Naive thymus-derived CD4-positive, alpha-beta T cell (primary cell): ENCODE data around the gene AP2M1. TPM values are rescaled to one million over a fixed set of nuclear protein-coding genes. Genes with fewer than 3 reads are reported as not detected.

Experiments used
- ATAC-seq: fragments of 150-1000 bp; cut with Tn5 transposase; 2 replicates; pipeline ENCODE4 v1.10.0; 2021; ENCODE audit warnings: mild to moderate bottlenecking, moderate library complexity
- CTCF ChIA-PET: fragments of 350-600 bp; sonication (Branson Sonifier 250); formaldehyde crosslinking; loops from one replicate; lab custom pipeline; 2021; ENCODE audit warnings: antibody characterized with exemption; lab: Charles Lee
- POLR2A ChIA-PET: fragments of 350-600 bp; sonication (Branson Sonifier 250); formaldehyde crosslinking; loops from one replicate; lab custom pipeline; 2021; ENCODE audit warnings: antibody characterized with exemption, inconsistent platforms; lab: Charles Lee
- DNase-seq, 9 donors: peaks; one replicate each; pipeline versions ENCODE4 v3.0.0 to v3.0.0-alpha.2; 2020 to 2022; ENCODE audit warnings: mixed read lengths in 1 of 9
- H3K27ac ChIP-seq: one replicate; pipeline ENCODE4 v1.7.0; 2013; ENCODE audit warnings: mild to moderate bottlenecking, low read depth, low read length, moderate library complexity
- H3K27me3 ChIP-seq, 2 donors: one replicate each; pipeline ENCODE4 v1.7.0; 2013; ENCODE audit warnings: low read length in 2 of 2, mild to moderate bottlenecking in 2 of 2, moderate library complexity in 2 of 2; ENCODE audit not compliant: control insufficient read depth in 2 of 2, insufficient read depth in 2 of 2
- H3K36me3 ChIP-seq, 3 experiments: 1 replicate in 2 of 3; 2 replicates in 1 of 3; pipeline ENCODE4 v1.7.0; 2013; ENCODE audit warnings: low read length in 3 of 3, mild to moderate bottlenecking in 3 of 3, moderate library complexity in 1 of 3; ENCODE audit not compliant: insufficient read depth in 3 of 3, control insufficient read depth in 2 of 3
- H3K4me1 ChIP-seq, 2 donors: one replicate each; pipeline ENCODE4 v1.7.0; 2013; ENCODE audit warnings: low read length in 2 of 2, mild to moderate bottlenecking in 2 of 2, moderate library complexity in 1 of 2; ENCODE audit not compliant: control insufficient read depth in 2 of 2, insufficient read depth in 2 of 2
- H3K4me3 ChIP-seq: 2 replicates; pipeline ENCODE4 v1.7.0; 2013; ENCODE audit warnings: mild to moderate bottlenecking, low read length
- H3K9me3 ChIP-seq, 3 experiments: 1 replicate in 2 of 3; 2 replicates in 1 of 3; pipeline ENCODE4 v1.7.0; 2013; ENCODE audit warnings: low read length in 3 of 3; ENCODE audit not compliant: control insufficient read depth in 2 of 3
- H3K27ac Mint-ChIP-seq, 9 donors: one replicate each; pipeline ENCODE4 v1.8.0; 2020 to 2022; ENCODE audit warnings: mixed read lengths in 9 of 9, mild to moderate bottlenecking in 8 of 9, moderate library complexity in 5 of 9, inconsistent platforms in 2 of 9
- H3K27me3 Mint-ChIP-seq, 5 donors: one replicate each; pipeline ENCODE4 v1.8.0; 2021 to 2022; ENCODE audit warnings: mixed read lengths in 5 of 5, mild to moderate bottlenecking in 1 of 5
- H3K36me3 Mint-ChIP-seq, 5 donors: one replicate each; pipeline ENCODE4 v1.8.0; 2020 to 2022; ENCODE audit warnings: mixed read lengths in 5 of 5, mild to moderate bottlenecking in 3 of 5, inconsistent platforms in 1 of 5
- H3K4me1 Mint-ChIP-seq, 7 donors: one replicate each; pipeline ENCODE4 v1.8.0; 2020 to 2022; ENCODE audit warnings: mixed read lengths in 7 of 7, mild to moderate bottlenecking in 3 of 7, inconsistent platforms in 1 of 7
- H3K4me3 Mint-ChIP-seq, 10 donors: one replicate each; pipeline ENCODE4 v1.8.0; 2020 to 2022; ENCODE audit warnings: mild to moderate bottlenecking in 10 of 10, mixed read lengths in 10 of 10, moderate library complexity in 6 of 10, inconsistent platforms in 2 of 10
- H3K9me3 Mint-ChIP-seq, 11 donors: one replicate each; pipeline ENCODE4 v1.8.0; 2020 to 2022; ENCODE audit warnings: mixed read lengths in 11 of 11, mild to moderate bottlenecking in 4 of 11, inconsistent platforms in 1 of 11, moderate library complexity in 1 of 11
- intact Hi-C, 2 donors: fragments of 100-400 bp; cut with micrococcal nuclease; formaldehyde crosslinking; loops; one replicate each; pipeline ENCODE4 v1.15.1; 2023
- polyA plus RNA-seq, 2 donors: library from polyadenylated mRNA; unstranded; fragments of 300-500 nt; fragmentation: Illumina TruSeq; gene quantifications; one replicate each; pipeline ENCODE4 v1.2.3, GENCODE V29; 2021
- total RNA-seq, 6 experiments: library from RNA in 5 of 6; stranded (reverse) in 5 of 6; gene quantifications; 1 replicate in 5 of 6; 2 replicates in 1 of 6; pipeline ENCODE4 v1.2.3 and lab custom pipeline; 2021 to 2026

The AP2M1 gene
- total and polyA plus RNA-seq, 7 experiments from 2014 or later: 111 to 261 (median 188) TPM

GRCh38 chr3:184185461-184186183, 11.0 kb downstream of the AP2M1 start:
- Mint-ChIP-seq H3K27me3 (no peaks in the 10 kb centered on the region), H3K9me3 (no peaks in the 10 kb centered on the region), H3K4me3 (peak overlapping the region; percentile 91 to 100 (median 98)), H3K4me1 (peaks cover 31 to 52% (median 43%) of the 10 kb centered on the region in 7 donors), H3K36me3 (peaks cover 4 to 40% (median 9%) of the 10 kb centered on the region in 5 donors), H3K27ac (peak overlapping the region; percentile 89 to 98 (median 97))
- Histone ChIP-seq H3K4me3 (peak overlapping the region; percentile 81), H3K27ac (peak overlapping the region; percentile 89), H3K27me3 (no peaks in the 10 kb centered on the region), H3K4me1 (peaks cover 18 to 24% of the 10 kb centered on the region in 2 donors), H3K9me3 (no peaks in the 10 kb centered on the region), H3K36me3 (peaks cover 18 to 73% (median 23%) of the 10 kb centered on the region in 3 experiments)
- ChIA-PET CTCF (interaction anchor here (0.7 to 1.1 kb wide), 2 partner anchors 12 to 171 kb away, joined by 3 to 4 read pairs; no protein-coding TSS in a partner anchor), POLR2A (interaction anchor here (1.2 to 1.8 kb wide), 3 partner anchors 8 to 167 kb away, joined by 4 to 15 read pairs (median 9); partner anchors contain the start of genes ABCC5 and AP2M1)
- ATAC-seq: peak; percentile 96
- DNase-seq: peak; percentile 98 to 100 (median 99)
- intact Hi-C loops: loop anchor here (1.0 to 5.0 kb wide), 14 partner anchors 11 to 1402 kb away; partner anchors contain the start of genes AP2M1 (in 2 of the 2), DVL3 (in 2 of the 2), EEF1AKMT4 (in 2 of the 2) and EIF2B5 (in 2 of the 2)

- no peak for DNase-seq
- peak; percentile 23 for ATAC-seq
- H3K4me1 Mint-ChIP-seq: peaks cover 31 to 52% (median 43%) of the 10 kb centered on the region in 7 donors
- Histone ChIP-seq H3K27me3 (no peaks in the 10 kb centered on the region), H3K27ac (peak within 1 kb of the TSS; percentile 89), H3K4me1 (peaks cover 18 to 24% of the 10 kb centered on the region in 2 donors), H3K9me3 (no peaks in the 10 kb centered on the region), H3K4me3 (peak within 1 kb of the TSS; percentile 81), H3K36me3 (peaks cover 17 to 73% (median 18%) of the 10 kb centered on the region in 3 experiments)
- ChIA-PET POLR2A (interaction anchor here (0.7 to 1.8 kb wide), 5 partner anchors 9 to 176 kb away, joined by 3 to 15 read pairs (median 4); partner anchors contain the start of genes ABCC5 and AP2M1), CTCF (interaction anchor here (0.7 to 1.1 kb wide), 3 partner anchors 13 to 171 kb away, joined by 3 to 4 read pairs (median 3); no protein-coding TSS in a partner anchor)
- no peaks in the 10 kb centered on the region for H3K27me3 Mint-ChIP-seq
- intact Hi-C loops: loop anchor here (1.0 to 5.0 kb wide), 10 partner anchors 12 to 1401 kb away; partner anchors contain the start of genes EEF1AKMT4 (in 2 of the 2), EIF2B5 (in 2 of the 2), EIF4G1 (in 2 of the 2) and AP2M1 (in 1 of the 2)
- peaks cover 4 to 34% (median 9%) of the 10 kb centered on the region in 5 donors for H3K36me3 Mint-ChIP-seq
- H3K27ac Mint-ChIP-seq: peak within 1 kb of the TSS; percentile 89 to 98 (median 97)
- H3K4me3 Mint-ChIP-seq: peak within 1 kb of the TSS; percentile 91 to 100 (median 98)
- no peaks in the 10 kb centered on the region for H3K9me3 Mint-ChIP-seq
These were observed 11.7 kb downstream of the AP2M1 start, which contains the start of gene ABCF3 for GRCh38 chr3:184186184-184186901. TSS of gene ABCF3 (plus strand) at chr3:184186199. CDS start at chr3:184186208, 9 bp downstream.

GRCh38 chr3:184186902-184187207, 12.2 kb downstream of the AP2M1 start:
- Mint-ChIP-seq H3K36me3 (peaks cover 4 to 32% (median 9%) of the 10 kb centered on the region in 5 donors), H3K9me3 (no peaks in the 10 kb centered on the region), H3K27ac (peak overlapping the region; percentile 89 to 98 (median 97)), H3K27me3 (no peaks in the 10 kb centered on the region), H3K4me3 (peak overlapping the region; percentile 91 to 100 (median 98)), H3K4me1 (peaks cover 31 to 52% (median 43%) of the 10 kb centered on the region in 7 donors)
- ChIA-PET POLR2A (interaction anchor here (0.7 to 1.8 kb wide), 4 partner anchors 12 to 175 kb away, joined by 3 to 15 read pairs (median 4); partner anchors contain the start of genes ABCC5 and AP2M1), CTCF (interaction anchor here (0.7 kb wide), 1 partner anchor 78 kb away, joined by 3 read pairs; no protein-coding TSS in a partner anchor)
- Histone ChIP-seq H3K27ac (peak overlapping the region; percentile 89), H3K4me3 (peak overlapping the region; percentile 81), H3K36me3 (peaks cover 11 to 73% (median 15%) of the 10 kb centered on the region in 3 experiments), H3K27me3 (no peaks in the 10 kb centered on the region), H3K9me3 (no peaks in the 10 kb centered on the region), H3K4me1 (peaks cover 18 to 24% of the 10 kb centered on the region in 2 donors)
- intact Hi-C loops: loop anchor here (1.0 to 5.0 kb wide), 10 partner anchors 13 to 1400 kb away; partner anchors contain the start of genes EEF1AKMT4 (in 2 of the 2), EIF2B5 (in 2 of the 2), EIF4G1 (in 2 of the 2) and AP2M1 (in 1 of the 2)
- ATAC-seq (no peak), DNase-seq (no peak)

DNA sequence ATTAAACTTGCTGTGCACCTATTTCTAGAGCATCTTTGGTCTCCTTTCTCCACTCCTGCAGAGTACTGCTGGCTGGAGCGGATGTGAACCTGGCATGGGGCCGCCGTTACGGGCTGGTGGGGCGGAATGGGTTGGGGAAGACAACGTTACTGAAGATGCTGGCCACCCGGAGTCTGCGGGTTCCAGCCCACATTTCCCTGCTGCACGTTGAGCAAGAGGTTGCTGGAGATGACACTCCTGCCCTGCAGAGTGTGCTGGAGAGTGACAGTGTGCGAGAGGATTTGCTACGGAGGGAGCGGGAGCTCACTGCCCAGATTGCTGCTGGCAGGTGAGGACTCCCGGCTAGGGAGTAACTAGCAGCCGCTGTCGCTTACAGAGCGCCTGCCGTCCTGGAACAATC, 13.4 kb downstream of the AP2M1 start:
- DNase-seq: no peak
- Mint-ChIP-seq H3K36me3 (peaks cover 8 to 35% (median 16%) of the 10 kb centered on the region in 5 donors), H3K27me3 (no peaks in the 10 kb centered on the region), H3K4me1 (peaks cover 31 to 52% (median 43%) of the 10 kb centered on the region in 7 donors), H3K4me3 (peak overlapping the region in 9 of 10 donors; percentile 15 to 98 (median 97)), H3K9me3 (no peaks in the 10 kb centered on the region), H3K27ac (peak overlapping the region in 5 of 9 donors; percentile 45 to 97 (median 89))
- Histone ChIP-seq H3K27me3 (no peaks in the 10 kb centered on the region), H3K9me3 (no peaks in the 10 kb centered on the region), H3K4me3 (no peak overlapping the region), H3K27ac (no peak overlapping the region), H3K36me3 (peaks cover 8 to 73% (median 13%) of the 10 kb centered on the region in 3 experiments), H3K4me1 (peaks cover 18 to 24% of the 10 kb centered on the region in 2 donors)
- intact Hi-C loops: loop anchor here in 1 of 2 donors (5.0 kb wide), 3 partner anchors 39 to 1399 kb away; partner anchors contain the start of genes SENP2, VPS8 and VWA5B2
- ATAC-seq: no peak
- ChIA-PET POLR2A (interaction anchor here (1.2 kb wide), 1 partner anchor 53 kb away, joined by 3 read pairs; the partner anchor contains the start of gene EIF2B5), CTCF (no interaction called here)

DNA sequence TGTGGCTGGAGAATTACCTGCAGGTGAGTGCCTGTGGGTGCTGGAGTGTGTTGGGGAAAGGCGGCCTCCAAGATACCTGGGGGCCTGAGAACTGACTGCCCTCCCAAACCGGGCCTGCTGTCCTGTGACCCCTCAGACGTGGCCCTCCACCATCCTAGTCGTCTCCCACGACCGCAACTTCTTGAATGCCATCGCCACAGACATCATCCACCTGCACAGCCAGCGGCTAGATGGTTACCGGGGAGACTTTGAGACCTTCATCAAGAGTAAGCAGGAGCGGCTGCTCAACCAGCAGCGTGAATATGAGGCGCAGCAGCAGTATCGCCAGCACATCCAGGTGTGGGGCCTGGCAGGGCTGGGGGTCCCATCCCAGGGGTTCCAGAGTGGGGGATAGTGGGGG, 14.8 kb downstream of the AP2M1 start:
- no peak overlapping the region for H3K4me3 ChIP-seq
- Mint-ChIP-seq H3K27ac (no peak overlapping the region), H3K9me3 (no peaks in the 10 kb centered on the region), H3K4me1 (peaks cover 31 to 52% (median 43%) of the 10 kb centered on the region in 7 donors), H3K27me3 (no peaks in the 10 kb centered on the region), H3K36me3 (peaks cover 8 to 42% (median 22%) of the 10 kb centered on the region in 5 donors), H3K4me3 (no peak overlapping the region)
- no peaks in the 10 kb centered on the region for H3K27me3 ChIP-seq
- CTCF ChIA-PET: no interaction called here
- DNase-seq (no peak), ATAC-seq (no peak)
- H3K4me1 ChIP-seq: peaks cover 18 to 24% of the 10 kb centered on the region in 2 donors
- POLR2A ChIA-PET: no interaction called here
- H3K9me3 ChIP-seq: no peaks in the 10 kb centered on the region
- no peak overlapping the region for H3K27ac ChIP-seq
- H3K36me3 ChIP-seq: peaks cover 13 to 73% (median 18%) of the 10 kb centered on the region in 3 experiments
- intact Hi-C loops: loop anchor here in 1 of 2 donors (5.0 kb wide), 3 partner anchors 38 to 1398 kb away; partner anchors contain the start of genes SENP2, VPS8 and VWA5B2
